ENCODE measurements around the gene TERF2IP. TPM values are rescaled to one million over a fixed set of nuclear protein-coding genes. Genes with fewer than 3 reads are reported as not detected.

Gene TERF2IP
- total and polyA plus RNA-seq, 9 of the 15 experiments (the other 6 are each of a cell fraction or from before 2014, with no cell fraction given), result 14.5 to 64.2 (median 47.0) TPM

GRCh38 chr16:75632857-75633256 lies 14.7 kb upstream of the TERF2IP start:
- intact Hi-C loops (cut with micrococcal nuclease) (no loop called here), in situ Hi-C loops (cut with MboI) (loop anchor here (25.0 kb wide), 1 partner anchor 1554 kb away; the partner anchor contains the start of genes MON1B and SYCE1L)
- FAIRE-seq, result no peak
- BruUV-seq (replicated peaks), result no TSS peak
- WGBS (ENCODE audit: insufficient coverage, low coverage, missing lambda C conversion rate), result 98% methylated on average over 8 of the region's 8 CpGs
- DNase-seq (ENCODE audit: extremely low read depth in 1 of 4, low spot score in 3 of 4), result no peak
- CTCF ChIA-PET (ENCODE audit: low intra/inter-chr PET ratio), result no interaction called here
- Histone ChIP-seq H3K4me2 (ENCODE audit: insufficient read depth, low read length) (no peak overlapping the region), H3K27me3 (ENCODE audit: control insufficient read depth in 2 of 2, insufficient read depth in 2 of 2, low read length in 2 of 2) (no peaks in the 10 kb centered on the region), H3K9ac (ENCODE audit: insufficient read depth in 1 of 2, low read depth in 2 of 2, low read length in 2 of 2) (no peak overlapping the region), H4K20me1 (replicated peaks; ENCODE audit: control insufficient read depth, insufficient read depth, low read length) (no peaks in the 10 kb centered on the region), H3K27ac (ENCODE audit: extremely low read depth, low read depth, low read length) (no peak overlapping the region), H3K4me3 (no peak overlapping the region), H3K79me2 (ENCODE audit: control insufficient read depth, insufficient read depth, low read length) (no peaks in the 10 kb centered on the region), H3K9me1 (ENCODE audit: control insufficient read depth, insufficient read depth, low read length) (no peaks in the 10 kb centered on the region), H3K36me3 (ENCODE audit: control insufficient read depth, insufficient read depth, low read length) (peaks cover 97% of the 10 kb centered on the region), H3K4me1 (replicated peaks in 1 of 2; ENCODE audit: control insufficient read depth in 2 of 2, insufficient read depth in 2 of 2, low read length in 2 of 2) (peaks cover 0 to 6% of the 10 kb centered on the region in 2 experiments; a peak in 2 of 5 replicates), H3K9me3 (replicated peaks; ENCODE audit: control insufficient read depth, insufficient read depth, low read depth, low read length) (no peaks in the 10 kb centered on the region), H2AFZ (ENCODE audit: low read depth, low read length) (no peak overlapping the region)
- no peak for ATAC-seq
- TF ChIP-seq BHLHE40 (IDR thresholded peaks at IDR 0.05; ENCODE audit: low read length) (no peak), PHB2 (IDR thresholded peaks at IDR 0.05; ENCODE audit: low read depth) (no peak), RBFOX2 (IDR thresholded peaks at IDR 0.05; ENCODE audit: low read depth, low read length) (no peak)
- POLR2A ChIA-PET, result interaction anchor here (0.6 to 6.0 kb wide), 5 partner anchors 8 to 889 kb away, joined by 3 to 43 read pairs (median 5); partner anchors contain the start of genes ADAT1, KARS1 and TERF2IP

GRCh38 chr16:75635036-75635435 lies 12.5 kb upstream of the TERF2IP start:
- CTCF ChIA-PET (ENCODE audit: low intra/inter-chr PET ratio), result no interaction called here
- FAIRE-seq, result no peak
- TF ChIP-seq ATF4 (CRISPR knock-in tag; IDR thresholded peaks at IDR 0.05) (no peak), TBP (optimal IDR thresholded peaks at IDR 0.05; ENCODE audit: low read depth, low read length) (no peak), HNRNPH1 (optimal IDR thresholded peaks at IDR 0.05; ENCODE audit: low read depth, low read length) (no peak), KLF10 (CRISPR knock-in tag; IDR thresholded peaks at IDR 0.05) (no peak), NFE2L1 (tag; IDR thresholded peaks at IDR 0.05; ENCODE audit: borderline replicate concordance, low read depth) (no peak), ZMIZ1 (IDR thresholded peaks at IDR 0.05; ENCODE audit: low read depth in 2 of 2, low read length in 2 of 2) (no peak), MTF1 (CRISPR knock-in tag; IDR thresholded peaks at IDR 0.05; ENCODE audit: borderline replicate concordance) (no peak), HMG20A (CRISPR knock-in tag; conservative IDR thresholded peaks at IDR 0.05) (no peak)

More at GRCh38 chr16:75635036-75635435, 12.5 kb upstream of the TERF2IP start:
- ATAC-seq, result no peak
- POLR2A ChIA-PET, result no interaction called here
- 97% methylated on average over 3 of the region's 3 CpGs for WGBS (ENCODE audit: insufficient coverage, low coverage, missing lambda C conversion rate)
- H2AFZ ChIP-seq (ENCODE audit: low read depth, low read length), result no peak overlapping the region
- no peak overlapping the region for H3K27ac ChIP-seq (ENCODE audit: extremely low read depth, low read depth, low read length)
- no peaks in the 10 kb centered on the region for H3K27me3 ChIP-seq (ENCODE audit: control insufficient read depth in 2 of 2, insufficient read depth in 2 of 2, low read length in 2 of 2)
- H3K4me1 ChIP-seq (replicated peaks in 1 of 2; ENCODE audit: control insufficient read depth in 2 of 2, insufficient read depth in 2 of 2, low read length in 2 of 2), result no peaks in the 10 kb centered on the region
- in situ Hi-C loops (cut with MboI) (loop anchor here (25.0 kb wide), 1 partner anchor 1552 kb away; the partner anchor contains the start of genes MON1B and SYCE1L), intact Hi-C loops (cut with micrococcal nuclease) (no loop called here)
- H3K9me1 ChIP-seq (ENCODE audit: control insufficient read depth, insufficient read depth, low read length), result no peaks in the 10 kb centered on the region
- no TSS peak for BruUV-seq (replicated peaks)
- no peaks in the 10 kb centered on the region for H3K79me2 ChIP-seq (ENCODE audit: control insufficient read depth, insufficient read depth, low read length)
- H3K4me3 ChIP-seq, result no peak overlapping the region
- H3K36me3 ChIP-seq (ENCODE audit: control insufficient read depth, insufficient read depth, low read length), result peaks cover 94% of the 10 kb centered on the region
- H3K9me3 ChIP-seq (replicated peaks; ENCODE audit: control insufficient read depth, insufficient read depth, low read depth, low read length), result no peaks in the 10 kb centered on the region
- H4K20me1 ChIP-seq (replicated peaks; ENCODE audit: control insufficient read depth, insufficient read depth, low read length), result no peaks in the 10 kb centered on the region
- H3K4me2 ChIP-seq (ENCODE audit: insufficient read depth, low read length), result no peak overlapping the region
- H3K9ac ChIP-seq (ENCODE audit: insufficient read depth in 1 of 2, low read depth in 2 of 2, low read length in 2 of 2), result no peak overlapping the region
- DNase-seq (ENCODE audit: extremely low read depth in 1 of 4, low spot score in 3 of 4), result no peak

Measured in K562 (cell line).